Stimulated activated memory B cell treated with anti-CD40 and anti-IgM and Interleukin-4, amounts not matched to agents 10 μg/mL and 1 μg/mL and 100 μg/mL, for 72 hours (primary cell): ENCODE results near the gene CDKN2B-AS1.

Experiments
- ATAC-seq: fragments of 150-1000 bp; cut with Tn5 transposase; 2 replicates; pipeline ENCODE4 v1.10.0; 2021
- H3K27ac Mint-ChIP-seq: one replicate; pipeline ENCODE4 v1.8.0; 2022; ENCODE audit warnings: mild to moderate bottlenecking, mixed read lengths
- H3K27me3 Mint-ChIP-seq: one replicate; pipeline ENCODE4 v1.8.0; 2022; ENCODE audit warnings: mixed read lengths
- H3K36me3 Mint-ChIP-seq: one replicate; pipeline ENCODE4 v1.8.0; 2022; ENCODE audit warnings: mixed read lengths
- H3K4me1 Mint-ChIP-seq: one replicate; pipeline ENCODE4 v1.8.0; 2022; ENCODE audit warnings: mixed read lengths
- H3K4me3 Mint-ChIP-seq: one replicate; pipeline ENCODE4 v1.8.0; 2022; ENCODE audit warnings: mild to moderate bottlenecking, moderate library complexity, mixed read lengths
- H3K9me3 Mint-ChIP-seq: one replicate; pipeline ENCODE4 v1.8.0; 2022; ENCODE audit warnings: mixed read lengths

CDKN2B-AS1 gene

DNA sequence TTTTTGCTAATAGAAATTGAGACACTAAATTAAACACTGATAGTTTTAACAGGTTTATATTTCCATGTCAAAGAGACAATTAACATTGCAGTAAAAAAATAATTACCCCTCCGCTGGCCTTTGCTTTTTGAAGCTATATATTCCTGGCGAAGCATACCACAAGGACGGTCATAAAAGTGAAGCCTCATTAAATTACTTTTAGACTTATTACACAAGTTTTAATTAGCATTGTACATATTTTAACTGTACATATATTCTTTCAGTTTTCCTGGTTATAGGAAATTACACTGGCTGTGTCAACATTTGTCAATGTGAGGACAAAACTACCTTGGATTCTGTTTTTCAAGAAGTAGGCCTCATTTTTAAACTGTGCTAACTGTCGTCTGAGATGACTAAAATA lies 1.6 kb upstream of the CDKN2B-AS1 start:
- peak overlapping the region; percentile 100 for H3K27ac Mint-ChIP-seq
- ATAC-seq: no peak
- peaks cover 34% of the 10 kb centered on the region for H3K4me1 Mint-ChIP-seq
- peaks cover 24% of the 10 kb centered on the region for H3K27me3 Mint-ChIP-seq
- peaks cover 17% of the 10 kb centered on the region for H3K36me3 Mint-ChIP-seq
- peak overlapping the region; percentile 99 for H3K4me3 Mint-ChIP-seq
- no peaks in the 10 kb centered on the region for H3K9me3 Mint-ChIP-seq

DNA sequence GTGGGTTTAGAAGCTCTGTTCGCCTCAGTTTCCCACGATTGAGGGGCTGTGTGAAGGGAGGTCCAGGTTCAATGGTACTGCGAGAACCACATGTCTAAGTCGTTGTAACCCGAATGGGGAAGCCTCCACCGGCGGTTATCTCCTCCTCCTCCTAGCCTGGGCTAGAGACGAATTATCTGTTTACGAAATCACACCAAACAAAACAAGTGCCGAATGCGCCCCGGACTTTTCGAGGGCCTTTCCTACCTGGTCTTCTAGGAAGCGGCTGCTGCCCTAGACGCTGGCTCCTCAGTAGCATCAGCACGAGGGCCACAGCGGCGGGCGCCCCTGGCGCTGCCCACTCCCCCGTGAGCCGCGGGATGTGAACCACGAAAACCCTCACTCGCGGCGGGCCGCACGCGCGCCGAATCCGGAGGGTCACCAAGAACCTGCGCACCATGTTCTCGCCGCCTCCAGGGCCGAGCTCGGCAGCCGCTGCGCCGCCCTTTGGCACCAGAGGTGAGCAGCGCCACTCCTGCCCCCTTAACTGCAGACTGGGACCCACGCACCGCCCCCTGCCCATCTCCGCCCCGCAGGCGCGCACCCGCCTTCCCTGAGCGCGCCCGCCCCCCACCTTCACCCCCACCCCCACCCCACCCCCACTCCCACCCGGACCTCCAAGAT lies 567 bp upstream of the CDKN2B-AS1 start, which contains the start of gene CDKN2A:
CDKN2A (minus strand) TSS at position 500 of the 663 bp plus-strand sequence.
- Mint-ChIP-seq H3K36me3 (peaks cover 17% of the 10 kb centered on the region), H3K27me3 (peaks cover 15% of the 10 kb centered on the region), H3K4me1 (peaks cover 34% of the 10 kb centered on the region), H3K27ac (peak within 1 kb of the TSS; percentile 100), H3K9me3 (no peaks in the 10 kb centered on the region), H3K4me3 (peak within 1 kb of the TSS; percentile 99)
- ATAC-seq: peak; percentile 73

GRCh38 chr9:21995006-21995665 lies 545 bp downstream of the CDKN2B-AS1 start:
- peak; percentile 90 for ATAC-seq
- Mint-ChIP-seq H3K9me3 (no peaks in the 10 kb centered on the region), H3K27me3 (peaks cover 4% of the 10 kb centered on the region), H3K4me1 (peaks cover 26% of the 10 kb centered on the region), H3K36me3 (peaks cover 11% of the 10 kb centered on the region), H3K4me3 (peak overlapping the region; percentile 99), H3K27ac (peak overlapping the region; percentile 100)

DNA sequence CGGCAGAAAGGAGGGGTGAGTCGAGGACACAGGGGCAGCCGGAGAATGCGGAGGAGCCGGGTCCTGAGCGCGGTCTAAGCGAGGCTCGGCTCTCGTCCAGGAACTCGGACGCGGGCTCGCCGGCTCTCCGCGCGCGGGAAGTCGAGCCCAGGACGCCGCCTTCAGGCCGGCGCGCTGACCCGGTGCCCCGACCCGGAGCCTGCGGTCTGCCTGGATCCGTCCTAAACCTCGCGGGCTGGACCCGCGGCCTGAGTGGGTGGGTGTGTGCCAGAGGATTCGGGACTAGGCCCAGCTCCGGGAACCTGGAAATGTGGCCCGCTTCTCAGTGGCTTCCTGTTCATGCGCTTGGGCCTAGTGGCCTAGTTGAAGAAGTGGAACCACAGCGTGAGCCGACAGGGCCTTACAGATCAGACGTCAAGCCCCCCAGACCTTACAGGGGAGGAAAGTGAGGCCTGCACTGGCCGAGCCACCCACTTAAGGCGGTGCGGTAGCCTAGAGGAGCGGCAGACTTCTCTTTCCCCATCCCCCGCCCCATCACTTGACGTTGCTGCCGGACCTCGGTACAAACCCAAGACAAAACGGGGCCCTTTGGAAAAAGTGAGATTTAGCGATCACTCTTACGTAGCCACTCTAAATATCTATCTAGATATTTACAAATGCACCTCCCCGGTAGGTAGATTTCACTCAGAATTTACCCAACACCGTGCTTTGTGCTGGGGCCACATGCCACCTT lies 1.2 kb downstream of the CDKN2B-AS1 start:
- no peaks in the 10 kb centered on the region for H3K27me3 Mint-ChIP-seq
- H3K4me1 Mint-ChIP-seq: peaks cover 22% of the 10 kb centered on the region
- H3K27ac Mint-ChIP-seq: peak overlapping the region; percentile 100
- peak; percentile 42 for ATAC-seq
- H3K9me3 Mint-ChIP-seq: no peaks in the 10 kb centered on the region
- peak overlapping the region; percentile 99 for H3K4me3 Mint-ChIP-seq
- peaks cover 5% of the 10 kb centered on the region for H3K36me3 Mint-ChIP-seq

DNA sequence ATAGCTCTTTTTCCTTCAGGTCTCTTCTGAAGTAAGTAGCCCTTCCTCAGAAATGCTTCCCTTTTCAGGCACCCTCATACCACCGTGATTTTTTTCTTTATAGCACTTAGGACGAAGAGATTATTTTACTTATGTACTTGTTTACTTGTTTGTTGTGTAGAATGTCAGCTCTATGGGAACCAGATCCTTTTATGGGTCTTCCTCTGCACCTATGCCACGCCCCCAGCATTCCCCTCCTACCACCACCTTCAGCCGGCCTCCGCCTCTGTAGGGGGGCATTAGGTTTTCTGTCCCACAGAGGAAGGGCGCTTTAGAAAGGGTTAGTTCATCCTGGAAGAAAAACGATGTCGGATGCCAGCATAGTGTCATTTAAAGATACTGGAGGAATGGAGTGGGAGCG lies 1.8 kb downstream of the CDKN2B-AS1 start:
- Mint-ChIP-seq H3K4me3 (peak overlapping the region; percentile 99), H3K36me3 (peaks cover 5% of the 10 kb centered on the region), H3K27me3 (no peaks in the 10 kb centered on the region), H3K27ac (peak overlapping the region; percentile 100), H3K4me1 (peaks cover 22% of the 10 kb centered on the region), H3K9me3 (no peaks in the 10 kb centered on the region)
- no peak for ATAC-seq

DNA sequence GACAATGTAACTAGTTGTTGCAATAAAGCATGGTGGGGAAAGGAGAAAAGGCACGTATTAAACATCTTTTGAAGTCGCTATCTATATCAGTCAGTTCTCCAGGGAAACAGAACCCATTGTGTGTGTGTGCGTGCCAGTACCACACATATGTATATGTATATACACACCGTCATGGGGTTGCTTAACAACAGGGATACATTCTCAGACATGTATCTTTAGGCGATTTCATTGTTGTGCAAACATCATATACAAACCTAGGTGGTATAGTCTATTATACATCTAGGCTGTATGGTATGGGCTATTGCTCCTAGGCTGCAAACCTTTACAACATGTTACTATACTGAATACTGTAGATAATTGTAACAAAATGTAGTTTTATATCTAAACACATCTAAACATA lies 2.3 kb downstream of the CDKN2B-AS1 start:
- Mint-ChIP-seq H3K4me3 (no peak overlapping the region), H3K9me3 (no peaks in the 10 kb centered on the region), H3K27me3 (no peaks in the 10 kb centered on the region), H3K36me3 (peaks cover 5% of the 10 kb centered on the region), H3K4me1 (peaks cover 22% of the 10 kb centered on the region), H3K27ac (no peak overlapping the region)
- no peak for ATAC-seq

GRCh38 chr9:21997480-21997879 lies 2.9 kb downstream of the CDKN2B-AS1 start:
- H3K4me3 Mint-ChIP-seq: no peak overlapping the region
- peaks cover 22% of the 10 kb centered on the region for H3K4me1 Mint-ChIP-seq
- peaks cover 5% of the 10 kb centered on the region for H3K36me3 Mint-ChIP-seq
- H3K9me3 Mint-ChIP-seq: no peaks in the 10 kb centered on the region
- no peak overlapping the region for H3K27ac Mint-ChIP-seq
- ATAC-seq: no peak
- H3K27me3 Mint-ChIP-seq: no peaks in the 10 kb centered on the region

GRCh38 chr9:21998026-21998425 lies 3.4 kb downstream of the CDKN2B-AS1 start:
- Mint-ChIP-seq H3K4me1 (peaks cover 22% of the 10 kb centered on the region), H3K4me3 (no peak overlapping the region), H3K9me3 (no peaks in the 10 kb centered on the region), H3K27ac (no peak overlapping the region), H3K27me3 (no peaks in the 10 kb centered on the region), H3K36me3 (peaks cover 5% of the 10 kb centered on the region)
- no peak for ATAC-seq

DNA sequence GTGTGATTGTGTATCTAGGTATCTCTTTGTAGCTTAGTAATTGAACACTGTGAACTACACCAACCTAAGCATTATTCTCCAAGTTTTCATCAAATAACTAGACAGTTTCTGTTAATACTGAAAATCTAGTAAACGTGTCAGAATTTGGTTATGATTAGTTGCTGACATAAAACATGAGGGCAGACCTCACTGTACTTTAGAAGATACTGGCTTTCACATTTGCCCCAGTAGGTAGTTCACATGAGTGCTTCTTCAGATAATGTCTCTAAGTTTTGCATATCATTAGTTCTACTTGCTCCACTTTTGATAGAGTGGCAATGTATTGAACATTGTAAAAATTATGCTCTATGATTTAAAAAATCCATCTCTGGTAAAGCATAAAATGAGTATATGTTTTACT lies 7.4 kb downstream of the CDKN2B-AS1 start:
- Mint-ChIP-seq H3K36me3 (peaks cover 4% of the 10 kb centered on the region), H3K27me3 (peaks cover 30% of the 10 kb centered on the region), H3K9me3 (no peaks in the 10 kb centered on the region), H3K27ac (no peak overlapping the region), H3K4me3 (no peak overlapping the region), H3K4me1 (peaks cover 18% of the 10 kb centered on the region)
- ATAC-seq: no peak

- H3K27me3 Mint-ChIP-seq: peaks cover 38% of the 10 kb centered on the region
- no peak overlapping the region for H3K4me3 Mint-ChIP-seq
- no peak for ATAC-seq
- H3K27ac Mint-ChIP-seq: no peak overlapping the region
- no peaks in the 10 kb centered on the region for H3K36me3 Mint-ChIP-seq
- no peaks in the 10 kb centered on the region for H3K9me3 Mint-ChIP-seq
- H3K4me1 Mint-ChIP-seq: peaks cover 30% of the 10 kb centered on the region
Observed at GRCh38 chr9:22005021-22005701, 10.6 kb downstream of the CDKN2B-AS1 start.

- Mint-ChIP-seq H3K9me3 (no peaks in the 10 kb centered on the region), H3K4me1 (peaks cover 35% of the 10 kb centered on the region), H3K27ac (no peak overlapping the region), H3K4me3 (peak overlapping the region; percentile 10), H3K36me3 (no peaks in the 10 kb centered on the region), H3K27me3 (peaks cover 38% of the 10 kb centered on the region)
- ATAC-seq: no peak
Observed at GRCh38 chr9:22005702-22006606, 11.4 kb downstream of the CDKN2B-AS1 start.

- Mint-ChIP-seq H3K27me3 (peaks cover 38% of the 10 kb centered on the region), H3K36me3 (no peaks in the 10 kb centered on the region), H3K4me3 (peak overlapping the region; percentile 96), H3K27ac (peak overlapping the region; percentile 73), H3K4me1 (peaks cover 35% of the 10 kb centered on the region), H3K9me3 (no peaks in the 10 kb centered on the region)
- ATAC-seq: no peak
Observed at GRCh38 chr9:22008384-22008716, 13.8 kb downstream of the CDKN2B-AS1 start.

DNA sequence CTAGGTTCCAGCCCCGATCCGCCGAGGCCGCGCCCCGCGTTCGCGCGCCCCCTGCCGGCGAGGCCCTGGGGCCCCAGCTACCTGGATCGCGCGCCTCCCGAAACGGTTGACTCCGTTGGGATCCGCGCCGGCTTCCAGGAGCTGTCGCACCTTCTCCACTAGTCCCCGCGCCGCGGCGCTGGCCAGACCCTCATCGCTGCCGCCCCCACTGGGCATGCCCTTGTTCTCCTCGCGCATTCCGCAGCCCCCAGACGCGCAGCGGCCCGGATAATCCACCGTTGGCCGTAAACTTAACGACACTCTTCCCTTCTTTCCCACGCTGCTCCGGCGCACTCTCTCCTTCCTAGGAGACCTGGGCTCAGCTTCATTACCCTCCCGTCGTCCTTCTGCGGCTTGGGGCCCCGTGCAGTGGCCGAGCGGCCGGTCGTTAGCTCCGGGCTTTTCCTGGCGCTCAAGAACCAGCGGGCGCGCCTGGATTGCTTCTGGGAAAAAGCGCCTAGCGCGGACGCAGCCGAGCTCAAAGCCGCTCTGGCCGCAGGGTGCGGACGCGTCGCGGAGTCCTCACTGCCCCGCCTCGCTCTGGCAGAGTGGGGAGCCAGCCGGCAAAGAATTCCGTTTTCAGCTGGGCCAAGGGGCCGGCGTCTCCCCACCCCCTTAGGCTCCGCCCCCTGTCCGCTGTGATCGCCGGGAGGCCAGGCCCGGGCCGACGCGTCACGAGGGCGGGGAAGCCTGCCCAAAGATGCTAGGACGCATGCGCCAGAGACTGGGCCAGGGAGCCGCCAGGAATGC lies 14.3 kb downstream of the CDKN2B-AS1 start, which contains the start of gene CDKN2B:
CDKN2B (minus strand) TSS at position 589 of the 789 bp plus-strand sequence; CDS start at position 237, 352 bp downstream.
- H3K4me1 Mint-ChIP-seq: peaks cover 35% of the 10 kb centered on the region
- H3K36me3 Mint-ChIP-seq: no peaks in the 10 kb centered on the region
- peak within 1 kb of the TSS; percentile 73 for H3K27ac Mint-ChIP-seq
- ATAC-seq: peak; percentile 97
- no peaks in the 10 kb centered on the region for H3K9me3 Mint-ChIP-seq
- peaks cover 34% of the 10 kb centered on the region for H3K27me3 Mint-ChIP-seq
- peak within 1 kb of the TSS; percentile 96 for H3K4me3 Mint-ChIP-seq

DNA sequence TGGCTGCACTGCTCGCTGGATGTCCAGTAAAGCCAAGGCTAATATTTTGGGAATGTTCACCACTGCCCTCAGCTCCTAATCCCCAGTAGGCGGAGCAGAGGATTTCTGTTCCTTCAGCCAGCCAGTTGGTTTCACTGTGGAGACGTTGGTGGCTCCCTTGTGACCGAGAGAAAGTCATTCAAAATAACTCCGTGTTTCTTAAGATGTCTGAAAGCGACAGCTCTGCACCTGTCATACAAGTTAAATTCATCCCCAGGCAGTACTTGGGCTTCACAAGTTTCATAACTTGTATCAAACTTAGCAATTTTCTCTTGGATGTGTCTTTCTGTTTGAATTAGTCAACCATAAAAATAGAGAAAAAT lies 14.9 kb downstream of the CDKN2B-AS1 start:
- H3K27ac Mint-ChIP-seq: peak overlapping the region; percentile 73

More for the DNA sequence above, 14.9 kb downstream of the CDKN2B-AS1 start:
- ATAC-seq: peak; percentile 53
- Mint-ChIP-seq H3K9me3 (no peaks in the 10 kb centered on the region), H3K4me3 (peak overlapping the region; percentile 96), H3K27me3 (peaks cover 28% of the 10 kb centered on the region), H3K36me3 (no peaks in the 10 kb centered on the region), H3K4me1 (peaks cover 35% of the 10 kb centered on the region)
